Epithelial cell of proximal tubule (primary cell): ENCODE results near the gene CAPS. TPM values are rescaled to one million over a fixed set of nuclear protein-coding genes. Genes with fewer than 3 reads are reported as not detected.

Experiments
- DNase-seq: peaks from one replicate; pipeline ENCODE4 v3.0.0-alpha.2; 2011; ENCODE audit warnings: low read depth
- H3K4me3 ChIP-seq: 2 replicates; pipeline ENCODE4 v1.5.1; 2011; ENCODE audit warnings: low read depth, mild to moderate bottlenecking, low read length
- CTCF ChIP-seq: conservative IDR thresholded peaks from 2 replicates; pipeline ENCODE4 v1.5.1; 2012; ENCODE audit warnings: low read depth, mild to moderate bottlenecking, low read length
- total RNA-seq: library from RNA; depleted of rRNA; stranded (reverse); fragments of >200 nt; gene quantifications from 2 replicates; pipeline ENCODE4 v1.2.3, GENCODE V29; 2015

Gene CAPS
- total RNA-seq, 1 donor from 2014 or later = 4.2 TPM

GRCh38 chr19:5964816-5965565 lies 50.9 kb downstream of the CAPS start:
- no peak for TF ChIP-seq CTCF
- DNase-seq = no peak

More at GRCh38 chr19:5964816-5965565, 50.9 kb downstream of the CAPS start:
- H3K4me3 ChIP-seq = no peak overlapping the region

Other genes starting within 250 kb of the CAPS start
- gene MICOS13, start 233.7 kb upstream of the CAPS start, total RNA-seq = 61.2 and 67.6 TPM in 2 replicates
- gene HSD11B1L, start 233.2 kb upstream of the CAPS start, total RNA-seq = 4.3 and 13.5 TPM in 2 replicates
- 808 and 1,224 TPM in 2 replicates for gene RPL36, start 224.0 kb upstream of the CAPS start, total RNA-seq
- 115 and 134 TPM in 2 replicates for gene LONP1, start 194.1 kb upstream of the CAPS start, total RNA-seq
- gene CATSPERD, start 193.6 kb upstream of the CAPS start, total RNA-seq = 0.65 TPM in 1 of 2 replicates, not detected in the other
- 1.5 TPM in 1 of 2 replicates, not detected in the other for gene PRR22, start 129.5 kb upstream of the CAPS start, total RNA-seq
- 35.1 and 56.8 TPM in 2 replicates for gene DUS3L, start 123.1 kb upstream of the CAPS start, total RNA-seq
- gene NRTN, start 109.2 kb upstream of the CAPS start, total RNA-seq = 0.69 and 0.94 TPM in 2 replicates
- not detected in 2 replicates for gene FUT6, start 74.6 kb upstream of the CAPS start, total RNA-seq
- 1.4 and 5.4 TPM in 2 replicates for gene FUT3, start 62.8 kb upstream of the CAPS start, total RNA-seq
- gene FUT5, start 43.7 kb upstream of the CAPS start, total RNA-seq = not detected in 2 replicates
- 246 and 384 TPM in 2 replicates for gene NDUFA11, start 10.5 kb upstream of the CAPS start, total RNA-seq
- 0.87 and 2.2 TPM in 2 replicates for gene VMAC, start 9.4 kb upstream of the CAPS start, total RNA-seq
- gene RANBP3, start 63.9 kb downstream of the CAPS start, total RNA-seq = 77.3 and 81.9 TPM in 2 replicates
- gene RFX2, start 196.2 kb downstream of the CAPS start, total RNA-seq = 2.6 and 4.2 TPM in 2 replicates
- gene ACSBG2, start 221.4 kb downstream of the CAPS start, total RNA-seq = not detected in 2 replicates